ENCODE measurements around the gene NXPH1.

The NXPH1 gene

GRCh38 chr7:8507566-8507965 lies 74.2 kb downstream of the NXPH1 start:
- DNase-seq (ENCODE audit: low spot score), result no peak

- DNase-seq (ENCODE audit: low spot score), result no peak
Measured at GRCh38 chr7:8509621-8510020, 76.2 kb downstream of the NXPH1 start.

DNA sequence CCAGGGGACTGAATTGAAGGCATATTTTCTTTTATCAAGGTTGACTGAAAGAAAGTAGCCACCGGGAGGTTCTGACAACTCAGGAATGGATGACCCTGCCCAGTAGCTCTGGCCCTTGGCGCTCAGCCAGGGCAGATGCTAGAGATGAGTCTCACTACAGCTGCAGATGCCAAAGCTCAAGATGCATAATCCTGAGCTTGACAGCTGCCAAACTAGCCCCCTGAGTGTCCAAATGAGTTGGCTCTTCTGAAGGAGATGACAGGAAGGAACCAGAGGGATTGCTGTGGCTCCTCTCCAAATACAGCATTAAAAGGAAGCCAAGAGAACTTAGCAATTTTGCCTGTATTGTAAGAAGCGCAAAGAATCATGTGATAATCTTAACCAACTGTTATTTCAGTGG lies 78.4 kb downstream of the NXPH1 start:
- DNase-seq (ENCODE audit: low spot score), result no peak

- DNase-seq (ENCODE audit: low spot score), result no peak
Measured at GRCh38 chr7:8514781-8515519, 81.5 kb downstream of the NXPH1 start.

DNA sequence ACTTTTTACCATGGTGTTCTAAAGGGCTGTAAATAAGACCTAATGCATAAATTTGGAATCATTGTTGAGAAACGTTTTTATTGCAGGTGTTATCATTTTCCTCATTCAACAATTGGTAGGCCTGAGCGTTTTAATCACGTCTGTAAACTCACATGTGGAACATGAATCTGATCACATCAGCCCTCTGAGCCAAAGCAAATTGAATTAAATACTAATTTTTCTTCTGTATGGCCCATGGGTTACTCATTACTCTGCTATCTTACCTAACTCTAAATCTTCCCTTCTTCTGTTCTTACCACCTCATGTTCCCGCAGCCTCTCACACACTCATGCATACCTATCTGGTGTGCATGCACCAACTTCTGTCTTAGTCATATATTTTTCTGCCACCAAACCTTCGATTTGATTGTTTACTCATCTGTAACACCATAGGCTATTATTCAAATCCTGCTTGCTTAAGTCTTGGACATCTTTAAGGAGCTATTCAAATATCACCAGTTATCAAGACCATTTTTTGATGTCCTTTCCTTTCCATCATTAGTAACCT lies 82.3 kb downstream of the NXPH1 start:
- DNase-seq (ENCODE audit: low spot score), result no peak

- DNase-seq (ENCODE audit: low spot score), result no peak
Measured at GRCh38 chr7:8516976-8517375, 83.6 kb downstream of the NXPH1 start.

DNA sequence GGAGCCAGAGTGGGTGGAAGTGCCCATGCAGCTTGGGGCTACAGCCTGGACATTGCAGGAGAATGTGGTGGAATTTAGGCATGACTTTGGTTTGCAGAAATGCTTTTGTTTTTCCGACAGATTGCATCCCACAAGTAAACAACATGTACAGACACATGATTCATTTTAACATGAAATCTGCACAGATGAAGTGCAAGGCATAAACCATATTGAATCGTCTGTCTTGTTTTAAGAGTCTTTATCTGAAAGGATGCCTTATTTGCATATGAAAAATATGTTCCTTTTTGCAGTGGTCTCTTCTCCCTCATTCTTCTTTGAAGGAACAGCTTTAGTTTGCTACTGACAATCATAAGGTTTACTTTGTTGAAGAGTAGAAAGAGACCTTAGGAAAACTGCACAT lies 94.9 kb downstream of the NXPH1 start:
- no peak for DNase-seq (ENCODE audit: low spot score)

DNA sequence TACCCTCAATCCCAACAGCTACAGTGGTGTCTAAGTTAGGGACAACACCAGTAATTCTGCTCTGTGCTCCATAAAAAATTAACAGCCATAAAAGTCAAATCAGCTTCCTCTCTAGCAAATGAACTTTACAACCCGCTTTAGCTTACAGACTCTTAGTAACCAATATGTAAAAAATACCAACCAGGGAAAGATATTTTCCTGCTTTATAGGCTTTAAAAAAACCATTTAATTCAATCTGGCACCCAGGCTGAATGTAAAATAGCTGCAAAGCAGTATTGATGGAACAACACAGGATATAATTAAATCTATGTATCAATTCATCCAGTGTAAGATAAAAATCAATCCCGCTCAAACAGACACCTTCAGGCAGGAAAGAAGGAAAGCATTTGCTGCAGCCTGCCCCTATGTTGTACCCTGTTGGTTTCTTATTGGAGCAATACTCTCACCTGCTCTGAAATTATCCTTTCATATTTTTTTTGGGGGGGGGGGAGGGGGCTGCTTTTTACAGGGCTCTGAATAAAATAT lies 98.6 kb downstream of the NXPH1 start:
- no peak for DNase-seq (ENCODE audit: low spot score)

DNA sequence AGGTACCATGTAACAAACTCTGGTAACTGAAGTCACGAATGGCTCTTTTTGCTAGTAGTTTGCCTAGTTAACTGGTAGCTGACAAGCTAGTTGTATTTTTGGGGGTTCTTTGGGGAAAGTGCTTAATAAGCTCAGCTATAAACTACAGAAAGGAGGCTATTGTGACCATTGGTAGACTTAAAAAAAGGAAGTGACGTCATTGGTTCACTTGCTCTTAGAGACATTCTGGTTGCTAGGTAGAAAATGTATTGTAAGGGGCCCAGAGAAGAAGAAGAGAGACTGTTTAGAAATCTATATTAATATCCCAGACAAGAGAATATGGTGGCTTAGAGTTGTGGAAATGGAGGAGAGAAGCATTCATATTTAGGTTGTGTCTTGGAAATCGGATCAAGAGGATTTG lies 103.0 kb downstream of the NXPH1 start:
- DNase-seq (ENCODE audit: low spot score), result no peak

GRCh38 chr7:8549046-8549445 lies 115.6 kb downstream of the NXPH1 start:
- DNase-seq (ENCODE audit: low spot score), result no peak

DNA sequence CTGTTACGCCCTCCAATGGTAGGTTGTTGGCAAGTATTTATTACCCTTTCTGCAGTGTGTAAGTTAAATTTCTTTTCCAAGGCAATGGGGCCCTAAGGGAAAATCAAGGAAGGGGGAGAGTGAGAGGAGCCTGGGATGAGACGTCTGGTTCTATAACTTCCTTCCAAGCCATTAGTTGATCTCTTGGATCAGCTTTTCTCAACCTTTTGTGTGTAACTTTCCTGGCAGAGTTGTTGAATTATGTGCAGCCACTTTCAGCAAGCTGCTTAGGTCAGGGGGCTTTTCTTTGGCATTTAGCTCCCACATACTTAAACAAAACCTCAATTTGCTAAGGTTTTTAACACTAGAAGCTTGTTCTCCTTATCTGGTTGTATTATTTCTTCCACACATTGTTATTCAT lies 127.1 kb downstream of the NXPH1 start:
- no peak for DNase-seq (ENCODE audit: low spot score)

GRCh38 chr7:8561449-8561848 lies 128.0 kb downstream of the NXPH1 start:
- no peak for DNase-seq (ENCODE audit: low spot score)

DNA sequence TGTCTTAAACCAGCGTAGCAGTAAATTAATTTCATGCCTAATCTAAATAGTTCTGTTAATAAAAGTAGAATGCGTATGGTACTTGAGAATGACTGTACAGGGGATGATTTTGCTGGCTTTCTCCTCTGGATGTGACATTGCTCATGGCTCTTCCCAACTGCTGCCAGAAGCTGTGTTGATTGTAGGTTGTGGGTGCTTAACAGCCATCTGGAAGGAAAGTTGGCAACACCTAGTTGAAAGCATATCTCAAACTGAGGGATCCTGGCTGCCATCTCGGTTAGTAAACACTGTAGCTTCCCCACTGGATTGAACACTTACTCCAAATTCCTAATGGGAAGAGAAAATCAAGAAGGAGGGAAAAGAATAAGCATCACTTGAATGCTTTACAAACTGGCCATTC lies 130.9 kb downstream of the NXPH1 start:
- no peak for DNase-seq (ENCODE audit: low spot score)

GRCh38 chr7:8566016-8566415 lies 132.6 kb downstream of the NXPH1 start:
- no peak for DNase-seq (ENCODE audit: low spot score)

GRCh38 chr7:8567626-8568025 lies 134.2 kb downstream of the NXPH1 start:
- no peak for DNase-seq (ENCODE audit: low spot score)

- no peak for DNase-seq (ENCODE audit: low spot score)
Measured at GRCh38 chr7:8579661-8580194, 146.3 kb downstream of the NXPH1 start.

GRCh38 chr7:8581842-8582241 lies 148.4 kb downstream of the NXPH1 start:
- no peak for DNase-seq (ENCODE audit: low spot score)

DNA sequence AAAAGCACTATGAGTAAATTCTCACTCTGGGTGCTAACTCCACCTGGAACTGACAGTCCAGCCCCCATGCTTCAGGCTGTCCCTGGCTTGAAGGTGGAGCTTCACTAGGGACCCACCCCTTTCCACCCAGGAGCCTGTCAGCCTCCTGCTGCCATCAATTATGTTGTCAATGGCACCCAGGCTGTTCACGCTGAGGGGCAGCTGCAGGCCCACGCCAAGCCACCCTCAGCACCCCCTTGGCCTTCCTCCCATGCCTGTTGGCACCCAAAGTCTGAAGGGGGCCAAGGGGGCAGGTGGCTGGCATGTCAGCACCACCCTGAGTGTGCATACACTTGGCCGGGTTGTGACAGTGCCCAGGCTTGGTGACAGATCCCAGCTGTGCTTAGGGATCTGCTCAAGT lies 149.3 kb downstream of the NXPH1 start:
- DNase-seq (ENCODE audit: low spot score), result no peak

DNA sequence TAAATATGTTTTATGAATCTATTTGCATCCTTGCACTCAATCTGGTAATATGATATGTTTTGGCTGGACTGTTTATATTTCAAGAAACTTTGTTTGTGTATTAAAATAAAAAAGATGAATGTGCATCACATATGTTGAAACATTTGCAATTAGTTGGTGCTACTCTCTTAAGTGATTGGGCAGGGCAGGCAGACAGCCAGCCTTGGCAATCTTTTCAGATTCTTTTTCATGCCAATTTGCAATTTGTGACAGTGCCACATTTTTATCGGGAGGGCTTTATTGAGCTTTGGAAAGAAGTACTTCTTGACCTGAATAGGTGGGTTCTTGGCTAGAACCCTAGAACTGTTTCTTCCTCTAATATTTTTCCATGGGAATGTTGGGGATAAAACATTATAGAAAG lies 152.2 kb downstream of the NXPH1 start:
- no peak for DNase-seq (ENCODE audit: low spot score)

- no peak for DNase-seq (ENCODE audit: low spot score)
Measured at GRCh38 chr7:8590225-8590624, 156.8 kb downstream of the NXPH1 start.

DNA sequence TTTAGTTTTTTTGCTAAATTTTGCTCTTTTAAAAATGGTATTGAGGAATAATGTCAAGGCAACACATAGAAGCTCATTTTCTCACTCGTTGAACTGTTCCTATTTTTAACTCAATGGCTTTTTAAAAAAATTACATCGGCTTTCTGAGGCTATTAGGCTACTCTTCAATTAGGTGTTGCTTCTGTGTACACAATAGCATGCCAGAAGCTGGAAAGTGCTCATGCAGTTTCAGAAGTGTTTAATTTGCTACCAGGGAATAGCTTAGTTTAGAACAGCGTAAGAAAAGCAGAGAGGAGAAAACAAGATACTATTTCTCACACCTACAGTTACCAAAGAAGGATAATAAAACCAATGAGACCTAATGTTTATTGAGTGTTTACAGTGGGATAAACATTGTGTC lies 157.4 kb downstream of the NXPH1 start:
- no peak for DNase-seq (ENCODE audit: low spot score)

GRCh38 chr7:8591289-8591688 lies 157.9 kb downstream of the NXPH1 start:
- DNase-seq (ENCODE audit: low spot score), result no peak

DNA sequence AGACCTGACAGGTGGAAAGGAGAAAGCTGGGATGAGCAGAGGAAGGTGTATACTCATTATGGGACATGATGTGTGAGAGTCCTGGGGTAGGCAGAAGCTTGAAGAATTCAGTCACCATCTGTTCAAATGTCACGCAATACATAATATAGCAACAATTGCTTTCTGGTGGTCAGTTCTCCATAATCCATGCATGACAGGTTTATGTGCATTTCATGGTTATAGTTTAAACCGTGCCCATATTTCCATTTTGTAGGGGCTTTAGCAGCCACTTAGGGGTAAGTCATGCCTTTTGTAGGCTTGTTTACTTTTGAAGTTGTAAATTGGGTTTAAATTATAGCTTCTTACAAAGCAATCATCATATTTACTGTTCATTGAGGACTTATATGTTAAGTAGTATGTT lies 158.8 kb downstream of the NXPH1 start:
- DNase-seq (ENCODE audit: low spot score), result no peak

DNA sequence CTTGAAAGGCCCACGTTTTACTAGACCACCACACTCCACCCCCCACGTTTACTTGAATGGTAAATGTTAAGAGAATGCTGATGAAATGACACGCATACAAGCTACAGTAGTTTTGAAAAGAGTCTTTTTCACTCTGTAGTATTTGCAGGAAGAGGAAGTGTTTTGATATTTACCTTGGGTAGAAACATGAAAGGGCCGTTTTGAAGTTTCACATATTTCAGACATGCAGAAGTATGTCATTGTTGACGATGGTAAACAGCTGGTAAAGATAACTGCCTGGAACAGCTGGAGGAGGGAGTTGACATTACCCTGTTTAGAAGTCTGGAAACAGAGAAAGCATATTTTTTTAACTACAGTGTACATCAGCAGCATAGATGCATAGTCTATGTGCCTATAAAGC lies 160.7 kb downstream of the NXPH1 start:
- no peak for DNase-seq (ENCODE audit: low spot score)

Data from hepatic stellate cell (primary cell).